Keratinocyte (primary cell): Measurements from ENCODE around the gene DTNB.
"Not testable (repeated sequence)": the region's sequence is repeated elsewhere in the genome, so short reads cannot be mapped to it uniquely, and the experiment has no call there.

Experiments used
- CTCF ChIP-seq, 3 experiments: IDR thresholded peaks in 1 of 3; conservative IDR thresholded peaks in 1 of 3; optimal IDR thresholded peaks in 1 of 3; 2 replicates in 2 of 3; 3 replicates in 1 of 3; pipeline versions ENCODE3 to v1.5.1; 2011; ENCODE audit warnings: low read length in 3 of 3, mild to moderate bottlenecking in 3 of 3, moderate library complexity in 2 of 3, control low read depth in 1 of 3, inconsistent platforms in 1 of 3; ENCODE audit not compliant: insufficient read depth in 2 of 3; ENCODE audit errors: extremely low read depth in 1 of 3
- EZH2 ChIP-seq: IDR thresholded peaks from one replicate; pipeline ENCODE4 v1.6.1; 2012; ENCODE audit warnings: inconsistent platforms, mild to moderate bottlenecking, low read length, moderate library complexity

GRCh38 chr2:25533771-25534170 lies 139.6 kb downstream of the DTNB start:
- not testable (repeated sequence) for TF ChIP-seq CTCF (optimal IDR thresholded peaks at IDR 0.05 in 1 of 3, IDR thresholded peaks at IDR 0.05 in 1 of 3, conservative IDR thresholded peaks at IDR 0.05 in 1 of 3; ENCODE audit: extremely low read depth in 1 of 3, insufficient read depth in 2 of 3, low read length in 3 of 3); EZH2
